MG63 (cell line): ENCODE data around the gene IDH3G. TPM values are rescaled to one million over a fixed set of nuclear protein-coding genes. Genes with fewer than 3 reads are reported as not detected.

Experiments used
- DNase-seq: peaks from one replicate; pipeline ENCODE4 v3.0.0-alpha.2; 2020
- H3K27me3 ChIP-seq: fragments of 250-450 bp; sonication (Bioruptor Pico); 2 replicates; pipeline ENCODE4 v1.5.1; 2020; ENCODE audit warnings: mild to moderate bottlenecking, moderate library complexity
- H3K36me3 ChIP-seq: fragments of 250-450 bp; sonication (Bioruptor Pico); 2 replicates; pipeline ENCODE4 v1.5.1; 2020; ENCODE audit warnings: mild to moderate bottlenecking, moderate library complexity
- H3K4me3 ChIP-seq: fragments of 250-450 bp; sonication (Bioruptor Pico); 2 replicates; pipeline ENCODE4 v1.5.1; 2020; ENCODE audit warnings: mild to moderate bottlenecking, moderate library complexity
- H3K9me3 ChIP-seq: fragments of 250-450 bp; sonication (Bioruptor Pico); 2 replicates; pipeline ENCODE4 v1.5.1; 2020; ENCODE audit warnings: mild to moderate bottlenecking, moderate library complexity
- total RNA-seq: library from RNA; depleted of rRNA; stranded (reverse); fragments of >200 nt; shearing (Covaris generic); gene quantifications from 2 replicates; pipeline ENCODE4 v1.2.3, GENCODE V29; 2014; ENCODE audit warnings: low replicate concordance

IDH3G gene
- total RNA-seq, 1 experiment from 2014 or later: 48.7 TPM

- no peak within 1 kb of the TSS for H3K4me3 ChIP-seq
- H3K36me3 ChIP-seq: no peaks in the 10 kb centered on the region
- no peaks in the 10 kb centered on the region for H3K27me3 ChIP-seq
- no peaks in the 10 kb centered on the region for H3K9me3 ChIP-seq
- DNase-seq: no peak
Measured at GRCh38 chrX:153780678-153781427, 13.3 kb downstream of the IDH3G start, which contains the start of gene SRPK3. TSS of gene SRPK3 (plus strand) at chrX:153781041. CDS start at chrX:153781087, 46 bp downstream.

GRCh38 chrX:153779891-153780677, 14.1 kb downstream of the IDH3G start:
- DNase-seq: no peak
- H3K9me3 ChIP-seq: no peaks in the 10 kb centered on the region
- H3K36me3 ChIP-seq: no peaks in the 10 kb centered on the region
- no peaks in the 10 kb centered on the region for H3K27me3 ChIP-seq
- H3K4me3 ChIP-seq: no peak overlapping the region

GRCh38 chrX:153778684-153779101, 15.5 kb downstream of the IDH3G start:
- no peak for DNase-seq
- Histone ChIP-seq H3K27me3 (no peaks in the 10 kb centered on the region), H3K9me3 (no peaks in the 10 kb centered on the region), H3K36me3 (no peaks in the 10 kb centered on the region), H3K4me3 (no peak overlapping the region)

GRCh38 chrX:153778181-153778580, 16.0 kb downstream of the IDH3G start:
- no peaks in the 10 kb centered on the region for H3K27me3 ChIP-seq
- no peak overlapping the region for H3K4me3 ChIP-seq
- no peaks in the 10 kb centered on the region for H3K9me3 ChIP-seq
- DNase-seq: no peak
- H3K36me3 ChIP-seq: no peaks in the 10 kb centered on the region

GRCh38 chrX:153777261-153778090, 16.7 kb downstream of the IDH3G start:
- H3K27me3 ChIP-seq: no peaks in the 10 kb centered on the region
- H3K36me3 ChIP-seq: no peaks in the 10 kb centered on the region
- no peak for DNase-seq
- no peak overlapping the region for H3K4me3 ChIP-seq
- H3K9me3 ChIP-seq: no peaks in the 10 kb centered on the region

- Histone ChIP-seq H3K9me3 (no peaks in the 10 kb centered on the region), H3K27me3 (no peaks in the 10 kb centered on the region), H3K36me3 (no peaks in the 10 kb centered on the region), H3K4me3 (no peak overlapping the region)
- no peak for DNase-seq
Measured at GRCh38 chrX:153776611-153777045, 17.5 kb downstream of the IDH3G start.

- Histone ChIP-seq H3K9me3 (no peaks in the 10 kb centered on the region), H3K4me3 (no peak overlapping the region), H3K36me3 (no peaks in the 10 kb centered on the region), H3K27me3 (no peaks in the 10 kb centered on the region)
- no peak for DNase-seq
Measured at GRCh38 chrX:153776120-153776599, 18.0 kb downstream of the IDH3G start.

GRCh38 chrX:153775293-153776119, 18.7 kb downstream of the IDH3G start:
- Histone ChIP-seq H3K27me3 (no peaks in the 10 kb centered on the region), H3K9me3 (no peaks in the 10 kb centered on the region), H3K36me3 (no peaks in the 10 kb centered on the region), H3K4me3 (no peak overlapping the region)
- no peak for DNase-seq

GRCh38 chrX:153774576-153775292, 19.4 kb downstream of the IDH3G start:
- no peaks in the 10 kb centered on the region for H3K9me3 ChIP-seq
- no peaks in the 10 kb centered on the region for H3K27me3 ChIP-seq
- DNase-seq: no peak
- H3K36me3 ChIP-seq: no peaks in the 10 kb centered on the region
- H3K4me3 ChIP-seq: no peak overlapping the region

- Histone ChIP-seq H3K9me3 (no peaks in the 10 kb centered on the region), H3K4me3 (no peak overlapping the region), H3K36me3 (no peaks in the 10 kb centered on the region), H3K27me3 (no peaks in the 10 kb centered on the region)
- DNase-seq: no peak
Measured at GRCh38 chrX:153773741-153774575, 20.2 kb downstream of the IDH3G start.

GRCh38 chrX:153773218-153773611, 21.0 kb downstream of the IDH3G start:
- no peaks in the 10 kb centered on the region for H3K27me3 ChIP-seq
- no peak overlapping the region for H3K4me3 ChIP-seq
- H3K9me3 ChIP-seq: no peaks in the 10 kb centered on the region
- no peak for DNase-seq
- no peaks in the 10 kb centered on the region for H3K36me3 ChIP-seq

- no peaks in the 10 kb centered on the region for H3K9me3 ChIP-seq
- no peak overlapping the region for H3K4me3 ChIP-seq
- H3K36me3 ChIP-seq: no peaks in the 10 kb centered on the region
- H3K27me3 ChIP-seq: no peaks in the 10 kb centered on the region
- DNase-seq: no peak
Measured at GRCh38 chrX:153772316-153773217, 21.6 kb downstream of the IDH3G start.

GRCh38 chrX:153771415-153772315, 22.5 kb downstream of the IDH3G start:
- H3K27me3 ChIP-seq: no peaks in the 10 kb centered on the region
- no peak for DNase-seq
- no peak overlapping the region for H3K4me3 ChIP-seq
- H3K36me3 ChIP-seq: no peaks in the 10 kb centered on the region
- H3K9me3 ChIP-seq: no peaks in the 10 kb centered on the region
